Activated CD8-positive, alpha-beta T cell treated with anti-CD3 and anti-CD28 coated beads for 36 hours (primary cell): ENCODE data around the gene CEP41. TPM values are rescaled to one million over a fixed set of nuclear protein-coding genes. Genes with fewer than 3 reads are reported as not detected.
A peak's percentile ranks its signal among the peaks of the same experiment; 100 is the strongest.

Experiments
- ATAC-seq: fragments of 200-7000 bp; cut with Tn5 transposase; one replicate; pipeline ENCODE4 v1.10.0; 2021; ENCODE audit warnings: mild to moderate bottlenecking, moderate library complexity
- CTCF ChIA-PET: fragments of 350-600 bp; sonication (Branson Sonifier 250); formaldehyde crosslinking; loops from one replicate; lab custom pipeline; 2021; ENCODE audit warnings: antibody characterized with exemption; lab: Charles Lee
- POLR2A ChIA-PET: fragments of 350-600 bp; sonication (Branson Sonifier 250); formaldehyde crosslinking; loops from one replicate; lab custom pipeline; 2021; ENCODE audit warnings: antibody characterized with exemption; lab: Charles Lee
- DNase-seq: peaks from one replicate; pipeline ENCODE4 v3.0.0-alpha.2; 2020
- H3K27ac Mint-ChIP-seq: one replicate; pipeline ENCODE4 v1.8.0; 2021; ENCODE audit warnings: mild to moderate bottlenecking, mixed read lengths
- H3K27me3 Mint-ChIP-seq: one replicate; pipeline ENCODE4 v1.8.0; 2021; ENCODE audit warnings: mixed read lengths
- H3K36me3 Mint-ChIP-seq: one replicate; pipeline ENCODE4 v1.8.0; 2021; ENCODE audit warnings: low read depth, mixed read lengths
- H3K4me1 Mint-ChIP-seq: one replicate; pipeline ENCODE4 v1.8.0; 2021; ENCODE audit warnings: low read depth, mixed read lengths
- H3K4me3 Mint-ChIP-seq: one replicate; pipeline ENCODE4 v1.8.0; 2021; ENCODE audit warnings: mild to moderate bottlenecking, moderate library complexity, mixed read lengths
- H3K9me3 Mint-ChIP-seq: one replicate; pipeline ENCODE4 v1.8.0; 2021; ENCODE audit warnings: mixed read lengths
- CTCF ChIP-seq: fragments of 200-600 bp; IDR thresholded peaks from one replicate; pipeline ENCODE4 v1.8.0; 2022; ENCODE audit warnings: antibody characterized with exemption, mild to moderate bottlenecking
- intact Hi-C: fragments of 100-400 bp; cut with micrococcal nuclease; formaldehyde crosslinking; loops from one replicate; pipeline ENCODE4 v1.10.0; 2022
- total RNA-seq, 2 experiments: library from RNA; stranded (reverse); gene quantifications; one replicate each; pipeline ENCODE4 v1.2.3, GENCODE V29; 2021

The CEP41 gene
- total RNA-seq, 2 experiments from 2014 or later = 28.0 to 28.1 TPM

GRCh38 chr7:130486954-130487436, 46.2 kb upstream of the CEP41 start:
- ATAC-seq (no peak), DNase-seq (no peak)
- peak overlapping the region; percentile 71 for H3K4me3 Mint-ChIP-seq
- no peaks in the 10 kb centered on the region for H3K36me3 Mint-ChIP-seq
- H3K27me3 Mint-ChIP-seq = peaks cover 11% of the 10 kb centered on the region
- ChIA-PET POLR2A (interaction anchor here (0.6 to 1.1 kb wide), 2 partner anchors 23 to 1030 kb away, joined by 3 read pairs; no protein-coding TSS in a partner anchor), CTCF (interaction anchor here (0.9 to 1.6 kb wide), 8 partner anchors 13 to 414 kb away, joined by 3 to 6 read pairs (median 4); partner anchors contain the start of gene COPG2)
- H3K4me1 Mint-ChIP-seq = peaks cover 25% of the 10 kb centered on the region
- H3K27ac Mint-ChIP-seq = no peak overlapping the region
- TF ChIP-seq CTCF = no peak
- H3K9me3 Mint-ChIP-seq = no peaks in the 10 kb centered on the region
- intact Hi-C loops = loop anchor here (10.0 kb wide), 2 partner anchors 238 to 242 kb away; no protein-coding TSS in a partner anchor

GRCh38 chr7:130486114-130486953, 45.5 kb upstream of the CEP41 start:
- Mint-ChIP-seq H3K4me1 (peaks cover 25% of the 10 kb centered on the region), H3K36me3 (no peaks in the 10 kb centered on the region), H3K27ac (peak overlapping the region; percentile 68), H3K27me3 (peaks cover 13% of the 10 kb centered on the region), H3K9me3 (no peaks in the 10 kb centered on the region), H3K4me3 (peak overlapping the region; percentile 71)
- intact Hi-C loops = loop anchor here (10.0 kb wide), 2 partner anchors 238 to 242 kb away; no protein-coding TSS in a partner anchor
- DNase-seq (peak; percentile 70), ATAC-seq (peak; percentile 81)
- POLR2A ChIA-PET = interaction anchor here (1.1 kb wide), 1 partner anchor 24 kb away, joined by 3 read pairs; no protein-coding TSS in a partner anchor
- CTCF ChIA-PET = interaction anchor here (0.9 to 1.4 kb wide), 5 partner anchors 12 to 414 kb away, joined by 3 to 6 read pairs (median 4); no protein-coding TSS in a partner anchor
- TF ChIP-seq CTCF = peak; percentile 96

GRCh38 chr7:130485734-130486113, 44.9 kb upstream of the CEP41 start:
- no peak for TF ChIP-seq CTCF
- no peak overlapping the region for H3K27ac Mint-ChIP-seq
- H3K36me3 Mint-ChIP-seq = no peaks in the 10 kb centered on the region
- intact Hi-C loops = loop anchor here (10.0 kb wide), 2 partner anchors 239 to 241 kb away; no protein-coding TSS in a partner anchor
- peak overlapping the region; percentile 71 for H3K4me3 Mint-ChIP-seq
- H3K4me1 Mint-ChIP-seq = peaks cover 22% of the 10 kb centered on the region
- no peaks in the 10 kb centered on the region for H3K9me3 Mint-ChIP-seq
- peaks cover 10% of the 10 kb centered on the region for H3K27me3 Mint-ChIP-seq
- ATAC-seq (no peak), DNase-seq (no peak)
- ChIA-PET POLR2A (interaction anchor here (2.4 kb wide), 1 partner anchor 45 kb away, joined by 8 read pairs; the partner anchor contains the start of gene CEP41), CTCF (interaction anchor here (0.8 to 2.3 kb wide), 3 partner anchors 17 to 273 kb away, joined by 3 to 9 read pairs (median 4); no protein-coding TSS in a partner anchor)

GRCh38 chr7:130483031-130483430, 42.2 kb upstream of the CEP41 start:
- Mint-ChIP-seq H3K9me3 (peaks cover under 1% of the 10 kb centered on the region), H3K4me3 (no peak overlapping the region), H3K4me1 (peaks cover 22% of the 10 kb centered on the region), H3K27me3 (peaks cover 9% of the 10 kb centered on the region), H3K27ac (no peak overlapping the region), H3K36me3 (no peaks in the 10 kb centered on the region)
- CTCF ChIA-PET = interaction anchor here (1.4 kb wide), 1 partner anchor 275 kb away, joined by 3 read pairs; no protein-coding TSS in a partner anchor
- POLR2A ChIA-PET = no interaction called here
- no peak for TF ChIP-seq CTCF
- ATAC-seq = no peak
- DNase-seq = no peak
- intact Hi-C loops = loop anchor here (10.0 kb wide), 2 partner anchors 238 to 242 kb away; no protein-coding TSS in a partner anchor
